ENCODE data around the gene KHSRP.

The KHSRP gene

GRCh38 chr19:6466526-6467248 is 42.1 kb upstream of the KHSRP start:
- no peak for DNase-seq (ENCODE audit: low read depth)
- TF ChIP-seq CTCF (IDR thresholded peaks at IDR 0.05; ENCODE audit: low read depth, low read length, missing control alignments) = no peak
- H3K4me3 ChIP-seq (ENCODE audit: low read depth, low read length) = no peak overlapping the region

- no peak for TF ChIP-seq CTCF (IDR thresholded peaks at IDR 0.05; ENCODE audit: low read depth, low read length, missing control alignments)
- no peak overlapping the region for H3K4me3 ChIP-seq (ENCODE audit: low read depth, low read length)
- DNase-seq (ENCODE audit: low read depth) = no peak
Measured at GRCh38 chr19:6465663-6466062, 41.1 kb upstream of the KHSRP start.

- DNase-seq (ENCODE audit: low read depth) = no peak
- no peak overlapping the region for H3K4me3 ChIP-seq (ENCODE audit: low read depth, low read length)
- TF ChIP-seq CTCF (IDR thresholded peaks at IDR 0.05; ENCODE audit: low read depth, low read length, missing control alignments) = no peak
Measured at GRCh38 chr19:6465006-6465405, 40.4 kb upstream of the KHSRP start.

- DNase-seq (ENCODE audit: low read depth) = no peak
- peak within 1 kb of the TSS; percentile 32 for H3K4me3 ChIP-seq (ENCODE audit: low read depth, low read length)
- no peak for TF ChIP-seq CTCF (IDR thresholded peaks at IDR 0.05; ENCODE audit: low read depth, low read length, missing control alignments)
Measured at GRCh38 chr19:6464070-6464873, 39.7 kb upstream of the KHSRP start, which contains the start of gene CRB3. CRB3 (plus strand) TSS chr19:6464271; CDS start chr19:6464702, 431 bp downstream.

GRCh38 chr19:6460099-6460884 is 35.7 kb upstream of the KHSRP start:
- peak overlapping the region; percentile 95 for H3K4me3 ChIP-seq (ENCODE audit: low read depth, low read length)
- peak; percentile 75 for TF ChIP-seq CTCF (IDR thresholded peaks at IDR 0.05; ENCODE audit: low read depth, low read length, missing control alignments)
- peak; percentile 92 for DNase-seq (ENCODE audit: low read depth)

GRCh38 chr19:6459262-6460098 is 34.9 kb upstream of the KHSRP start, which contains the start of gene SLC25A23:
SLC25A23 (minus strand) TSS chr19:6459792; CDS start chr19:6459628, 164 bp downstream.
- no peak for TF ChIP-seq CTCF (IDR thresholded peaks at IDR 0.05; ENCODE audit: low read depth, low read length, missing control alignments)
- peak; percentile 33 for DNase-seq (ENCODE audit: low read depth)
- peak within 1 kb of the TSS; percentile 95 for H3K4me3 ChIP-seq (ENCODE audit: low read depth, low read length)
